HG02973 (cell line): ENCODE data around the gene ULK1.
A peak's percentile ranks its signal among the peaks of the same experiment; 100 is the strongest.
"Not testable (repeated sequence)": the region's sequence is repeated elsewhere in the genome, so short reads cannot be mapped to it uniquely, and the experiment has no call there.

Experiments
- ATAC-seq: cut with Tn5 transposase; IDR thresholded peaks from one replicate; pipeline ENCODE4 v1.9.1; 2021; ENCODE audit warnings: moderate library complexity; ENCODE audit not compliant: unreplicated experiment

ULK1 gene

DNA sequence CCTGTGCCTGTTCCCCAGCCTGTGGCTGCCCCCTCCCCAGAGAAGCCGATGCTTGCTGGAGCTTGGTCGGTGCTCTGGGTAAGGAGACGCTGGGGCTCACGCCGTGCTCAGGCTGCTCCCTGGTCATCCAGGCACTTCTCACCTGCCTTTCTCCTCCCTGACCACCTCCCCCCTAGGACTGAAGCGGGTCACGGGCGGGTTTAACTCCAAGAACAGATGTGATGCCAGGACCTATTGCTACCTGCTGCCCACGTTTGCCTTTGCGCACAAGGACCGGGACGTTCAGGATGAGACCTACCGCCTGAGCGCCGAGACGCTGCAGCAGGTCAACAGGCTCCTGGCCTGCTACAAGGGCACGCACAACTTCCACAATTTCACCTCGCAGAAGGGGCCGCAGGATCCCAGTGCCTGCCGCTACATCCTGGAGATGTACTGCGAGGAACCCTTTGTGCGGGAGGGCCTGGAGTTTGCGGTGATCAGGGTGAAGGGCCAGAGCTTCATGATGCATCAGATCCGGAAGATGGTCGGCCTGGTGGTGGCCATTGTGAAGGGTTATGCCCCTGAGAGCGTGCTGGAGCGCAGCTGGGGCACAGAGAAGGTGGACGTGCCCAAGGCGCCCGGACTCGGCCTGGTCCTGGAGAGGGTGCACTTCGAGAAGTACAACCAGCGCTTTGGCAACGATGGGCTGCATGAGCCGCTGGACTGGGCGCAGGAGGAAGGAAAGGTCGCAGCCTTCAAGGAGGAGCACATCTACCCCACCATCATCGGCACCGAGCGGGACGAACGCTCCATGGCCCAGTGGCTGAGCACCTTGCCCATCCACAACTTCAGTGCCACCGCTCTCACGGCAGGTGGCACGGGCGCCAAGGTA lies 46.9 kb downstream of the ULK1 start:
- ATAC-seq, result no peak

GRCh38 chr12:131941987-131942341 lies 47.5 kb downstream of the ULK1 start:
- ATAC-seq, result no peak

- ATAC-seq, result no peak
Observed at GRCh38 chr12:131942671-131943070, 48.2 kb downstream of the ULK1 start.

DNA sequence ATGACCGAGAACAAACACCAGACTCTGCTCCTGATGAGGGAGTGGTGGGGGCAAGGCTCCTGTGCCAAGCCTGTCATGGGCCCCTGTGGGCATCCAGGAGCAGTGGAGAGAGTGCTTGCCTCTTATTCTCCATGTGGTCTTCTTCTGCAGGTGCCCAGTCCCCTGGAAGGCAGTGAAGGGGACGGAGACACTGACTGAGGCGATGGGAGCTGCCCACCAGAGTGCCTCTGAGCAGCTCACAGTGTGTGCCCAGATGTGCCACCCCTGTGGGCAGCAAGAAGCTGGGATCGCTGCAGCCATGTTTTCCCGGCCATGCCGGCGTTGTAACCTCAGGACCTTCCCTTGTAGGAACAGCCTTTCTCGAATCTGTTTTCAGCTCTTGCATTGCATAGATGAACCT lies 49.0 kb downstream of the ULK1 start:
- ATAC-seq, result no peak

- ATAC-seq, result no peak
Observed at GRCh38 chr12:131943876-131944275, 49.5 kb downstream of the ULK1 start.

- no peak for ATAC-seq
Observed at GRCh38 chr12:131944601-131945251, 50.3 kb downstream of the ULK1 start.

DNA sequence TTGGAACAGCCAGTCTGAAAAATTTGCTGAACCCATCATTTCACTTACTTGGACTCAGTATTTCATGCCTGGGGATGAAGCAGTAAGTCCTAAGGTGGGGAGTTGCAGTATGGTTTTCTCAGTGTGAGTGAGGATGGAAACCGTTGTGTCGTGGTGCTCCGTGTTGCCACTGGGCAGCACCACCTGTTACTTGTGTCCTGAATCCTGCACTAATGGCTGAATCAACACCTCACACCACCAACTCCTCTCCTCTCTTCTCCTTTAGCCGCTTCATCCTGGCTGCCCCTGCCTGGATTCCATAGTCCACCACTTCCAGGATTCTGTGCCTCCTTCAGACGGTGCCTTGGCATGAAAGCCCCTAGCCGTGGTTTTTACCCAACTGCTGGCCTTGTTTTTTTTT lies 52.3 kb downstream of the ULK1 start:
- ATAC-seq, result no peak

DNA sequence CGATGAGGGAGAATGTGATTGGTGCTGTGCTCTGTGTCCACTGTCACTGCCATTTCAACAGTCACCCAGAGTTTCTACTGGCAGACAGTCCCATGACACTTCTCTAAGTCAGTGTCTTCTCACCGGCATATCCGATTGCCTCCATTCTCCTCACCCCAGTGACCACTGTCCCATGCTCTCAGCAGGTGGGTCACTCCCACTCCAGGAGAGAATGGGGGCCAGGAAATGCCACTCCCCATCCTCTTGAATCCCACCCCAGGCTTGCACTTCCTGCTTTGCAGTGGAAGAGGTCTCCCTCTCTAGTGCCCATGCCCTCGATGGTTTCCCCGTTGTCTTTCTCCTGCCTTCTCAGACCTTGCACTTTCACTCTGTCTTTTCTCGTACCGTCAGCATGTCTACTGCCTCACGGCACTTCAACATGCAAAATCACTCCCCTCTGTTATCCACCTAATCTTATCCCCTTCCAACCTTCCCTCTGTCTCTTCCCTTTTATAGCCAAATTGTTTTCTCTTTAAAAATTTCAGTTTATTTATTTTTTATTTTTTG lies 53.1 kb downstream of the ULK1 start:
- no peak for ATAC-seq

DNA sequence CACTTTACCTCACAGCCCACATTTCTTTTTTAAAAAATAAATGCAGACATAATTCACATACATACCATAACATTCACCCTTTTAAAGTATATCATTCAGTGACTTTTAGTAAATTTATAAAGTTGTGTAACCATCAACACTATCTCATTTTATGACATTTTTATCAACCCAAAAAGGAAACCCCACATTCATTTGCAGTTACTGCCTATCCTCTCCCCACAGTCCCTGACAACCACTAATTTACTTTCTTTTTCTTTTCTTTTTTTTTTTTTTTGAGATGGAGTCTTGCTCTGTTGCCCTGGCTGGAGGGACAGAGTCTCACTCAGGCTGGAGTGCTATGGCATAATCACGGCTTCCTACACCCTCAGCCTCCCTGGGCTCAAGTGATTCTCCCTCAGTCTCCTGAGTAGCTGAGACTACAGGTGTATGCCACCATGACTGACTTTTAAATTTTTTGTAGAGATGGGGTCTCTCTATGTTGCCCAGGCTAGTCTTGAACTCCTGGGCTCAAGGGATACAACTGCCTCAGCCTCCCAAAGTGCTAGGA lies 53.8 kb downstream of the ULK1 start:
- no peak for ATAC-seq

DNA sequence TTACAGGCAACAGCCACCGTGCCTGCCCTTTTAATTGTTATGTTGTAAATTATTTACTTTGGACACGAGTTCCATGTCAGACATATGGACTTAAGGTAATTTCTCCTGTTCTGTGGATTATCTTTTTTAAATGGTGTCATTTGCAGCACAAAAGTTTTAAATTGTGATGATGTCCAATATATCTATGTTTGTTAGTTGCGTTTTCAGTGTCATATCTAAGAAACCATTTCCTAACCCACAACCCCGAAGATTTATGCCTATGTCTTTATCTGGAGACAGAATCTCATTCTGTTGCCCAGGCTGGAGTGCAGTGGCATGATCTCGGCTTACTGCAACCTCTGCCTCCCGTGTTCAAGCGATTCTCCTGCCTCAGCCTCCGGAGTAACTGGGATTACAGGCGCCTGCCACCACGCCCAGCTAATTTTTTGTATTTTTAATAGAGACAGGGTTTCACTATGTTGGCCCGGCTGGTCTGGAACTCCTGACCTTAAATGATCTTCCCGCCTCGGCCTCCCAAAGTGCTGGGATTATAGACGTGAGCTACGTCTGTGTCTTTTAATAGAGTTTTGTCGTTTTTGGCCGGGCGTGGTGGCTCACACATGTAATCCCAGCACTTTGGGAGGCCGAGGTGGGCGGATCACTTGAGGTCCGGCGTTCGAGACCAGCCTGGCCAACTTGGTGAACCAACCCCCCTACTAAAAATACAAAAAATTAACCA lies 54.5 kb downstream of the ULK1 start:
- ATAC-seq, result not testable (repeated sequence)

GRCh38 chr12:131949431-131950181 lies 55.2 kb downstream of the ULK1 start, which contains the start of gene EP400:
Gene EP400 (plus strand): TSS chr12:131949942. CDS start chr12:131960620, 10,678 bp downstream.
- ATAC-seq, result peak; percentile 89

DNA sequence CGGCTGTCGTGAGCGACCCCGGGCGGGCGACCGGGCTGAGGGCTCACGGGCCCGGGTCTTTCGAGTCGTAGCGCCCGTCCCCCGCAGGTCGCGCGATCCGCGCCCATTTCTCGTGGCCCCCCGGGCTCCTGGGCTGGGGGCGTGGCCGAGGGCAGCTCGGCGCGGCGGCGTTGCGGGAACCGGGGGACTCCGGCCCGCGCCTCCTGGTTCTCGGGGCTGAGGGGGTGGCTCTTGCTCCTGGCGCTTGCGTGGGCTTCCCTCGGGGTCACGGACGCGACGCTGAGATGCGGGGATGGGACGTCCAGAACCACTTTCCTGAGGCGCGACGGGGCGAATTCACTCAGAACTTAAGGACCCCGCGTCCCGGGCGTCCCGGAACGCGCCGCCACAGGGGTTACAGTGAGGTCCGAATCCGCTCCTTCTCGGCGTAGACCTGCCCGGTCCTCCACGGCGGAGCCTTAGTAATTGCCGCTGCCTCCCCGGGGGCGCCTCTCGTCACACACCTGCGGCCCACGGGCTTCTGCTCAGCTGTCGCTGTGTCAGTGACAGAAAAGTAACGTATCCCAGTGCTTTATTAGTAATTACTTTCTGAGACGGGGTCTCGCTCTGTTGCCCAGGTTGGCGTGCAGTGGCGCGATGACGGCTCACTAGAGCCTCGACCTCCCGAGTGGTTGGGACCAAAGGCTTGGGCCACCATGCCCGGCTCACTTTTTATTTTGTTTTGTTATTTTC lies 55.9 kb downstream of the ULK1 start:
- peak; percentile 28 for ATAC-seq

DNA sequence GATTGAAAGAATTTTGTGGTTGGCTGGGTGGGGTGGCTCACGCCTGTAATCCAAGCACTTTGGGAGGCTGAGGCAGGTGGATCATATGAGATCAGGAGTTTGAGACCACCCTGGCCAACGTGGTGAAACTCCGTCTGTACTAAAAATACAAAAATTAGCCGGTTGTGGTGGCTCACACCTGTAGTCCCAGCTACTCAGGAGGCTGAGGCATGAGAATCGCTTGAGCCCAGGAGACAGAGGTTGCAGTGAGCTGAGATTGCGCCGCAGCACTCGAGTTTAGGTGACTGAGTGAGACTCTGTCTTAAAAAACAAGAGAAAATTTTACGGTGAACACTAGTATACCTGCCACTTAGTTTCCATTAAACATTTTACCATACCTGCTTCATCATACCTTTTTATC lies 59.4 kb downstream of the ULK1 start:
- ATAC-seq, result not testable (repeated sequence)

DNA sequence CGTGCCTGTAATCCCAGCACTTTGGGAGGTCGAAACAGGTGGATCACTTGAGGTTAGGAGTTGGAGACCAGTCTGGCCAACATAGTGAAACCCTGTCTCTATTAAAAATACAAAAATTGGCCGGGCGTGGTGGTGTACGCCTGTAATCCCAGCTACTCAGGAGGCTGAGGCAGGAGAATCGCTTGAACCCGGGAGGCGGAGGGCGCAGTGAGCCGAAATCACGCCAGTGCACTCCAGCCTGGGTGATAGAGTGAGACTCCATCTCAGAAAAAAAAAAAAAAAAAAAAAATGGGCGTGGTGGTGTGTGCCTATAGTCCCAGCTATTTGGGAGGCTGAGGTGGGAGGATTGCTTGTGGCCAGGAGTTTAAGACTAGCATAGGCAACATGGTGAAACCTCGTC lies 60.0 kb downstream of the ULK1 start:
- not testable (repeated sequence) for ATAC-seq

DNA sequence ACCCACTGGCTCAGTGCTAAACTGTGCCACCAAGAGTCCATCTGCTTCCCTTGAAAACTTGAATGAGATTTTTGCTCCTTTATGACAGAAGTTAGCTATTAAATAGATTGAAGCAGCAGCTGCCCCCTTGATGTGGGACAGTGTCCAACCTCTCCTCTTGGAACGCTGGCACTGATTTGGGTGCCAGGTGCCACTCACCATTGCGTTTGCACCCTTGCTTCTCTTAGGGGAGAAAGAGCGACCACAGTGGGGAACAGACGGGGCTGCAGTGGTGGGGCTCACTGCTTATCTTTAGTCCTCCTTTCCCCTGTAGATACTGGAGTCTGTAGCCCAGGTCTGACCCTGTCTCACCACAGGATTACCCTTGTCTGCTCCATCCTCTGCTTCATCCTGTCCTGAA lies 64.7 kb downstream of the ULK1 start:
- no peak for ATAC-seq

GRCh38 chr12:131959641-131960589 lies 65.5 kb downstream of the ULK1 start:
- ATAC-seq, result no peak

DNA sequence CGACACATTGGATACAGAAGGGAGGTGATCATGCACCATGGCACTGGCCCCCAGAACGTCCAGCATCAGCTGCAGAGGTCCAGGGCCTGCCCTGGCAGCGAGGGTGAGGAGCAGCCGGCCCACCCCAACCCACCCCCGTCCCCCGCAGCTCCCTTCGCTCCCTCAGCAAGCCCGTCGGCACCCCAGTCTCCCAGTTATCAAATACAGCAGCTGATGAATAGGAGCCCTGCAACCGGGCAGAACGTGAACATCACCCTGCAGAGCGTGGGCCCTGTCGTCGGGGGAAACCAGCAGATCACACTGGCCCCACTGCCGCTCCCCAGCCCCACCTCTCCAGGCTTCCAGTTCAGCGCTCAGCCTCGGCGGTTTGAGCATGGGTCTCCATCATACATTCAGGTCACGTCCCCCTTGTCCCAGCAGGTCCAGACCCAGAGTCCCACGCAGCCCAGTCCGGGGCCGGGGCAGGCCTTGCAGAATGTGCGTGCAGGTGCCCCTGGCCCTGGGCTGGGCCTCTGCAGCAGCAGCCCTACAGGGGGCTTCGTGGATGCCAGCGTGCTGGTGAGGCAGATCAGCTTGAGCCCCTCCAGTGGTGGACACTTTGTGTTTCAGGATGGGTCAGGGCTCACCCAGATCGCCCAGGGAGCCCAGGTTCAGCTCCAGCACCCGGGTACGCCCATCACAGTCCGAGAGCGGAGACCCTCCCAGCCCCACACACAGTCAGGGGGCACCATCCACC lies 66.3 kb downstream of the ULK1 start:
- not testable (repeated sequence) for ATAC-seq

DNA sequence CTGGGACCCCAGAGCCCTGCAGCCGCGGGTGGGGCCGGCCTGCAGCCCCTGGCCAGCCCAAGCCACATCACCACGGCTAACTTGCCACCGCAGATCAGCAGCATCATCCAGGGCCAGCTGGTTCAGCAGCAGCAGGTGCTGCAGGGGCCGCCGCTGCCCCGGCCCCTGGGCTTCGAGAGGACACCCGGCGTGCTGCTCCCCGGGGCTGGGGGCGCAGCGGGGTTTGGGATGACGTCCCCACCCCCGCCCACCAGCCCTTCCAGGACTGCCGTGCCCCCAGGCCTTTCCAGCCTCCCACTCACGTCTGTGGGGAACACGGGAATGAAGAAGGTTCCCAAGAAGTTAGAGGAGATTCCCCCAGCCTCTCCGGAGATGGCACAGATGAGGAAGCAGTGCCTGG lies 66.9 kb downstream of the ULK1 start:
- ATAC-seq, result not testable (repeated sequence)
